K562 (cell line): ENCODE results near the gene ERC2. TPM values are rescaled to one million over a fixed set of nuclear protein-coding genes. Genes with fewer than 3 reads are reported as not detected.

ENCODE experiments used
- ATAC-seq: fragments of 200-7000 bp; cut with Tn5 transposase; 3 replicates; pipeline ENCODE4 v1.9.1; 2020; ENCODE audit warnings: moderate library complexity
- BruUV-seq: library from RNA; stranded (reverse); fragments of 400-500 nt; replicated peaks from 2 replicates; lab custom pipeline; 2021; lab: Mats Ljungman, UMichigan
- CTCF ChIA-PET: fragments of 300-600 bp; formaldehyde crosslinking; extraction: SDS; loops from one replicate; lab custom pipeline; 2021; ENCODE audit warnings: low intra/inter-chr PET ratio; lab: Yijun Ruan, JAX
- POLR2A ChIA-PET: fragments of 300-600, 350-650 bp; sonication (Branson Sonifier 250); formaldehyde crosslinking; extraction: SDS; loops from one replicate; lab custom pipeline; 2021; ENCODE audit warnings: antibody characterized with exemption, inconsistent platforms; lab: Yijun Ruan, JAX
- DNase-seq, 4 experiments: peaks; one replicate each; pipeline versions ENCODE4 v3.0.0 to v3.0.0-alpha.2; 2011 to 2018; ENCODE audit warnings: low spot score in 3 of 4, mixed read lengths in 3 of 4; ENCODE audit errors: extremely low read depth in 1 of 4
- FAIRE-seq: peaks from 2 replicates; lab custom pipeline; 2011; peaks lifted over from hg19 to GRCh38; lab: Jason Lieb, UNC
- H2AFZ ChIP-seq: 2 replicates; pipeline ENCODE4 v1.6.0; 2011; ENCODE audit warnings: low read depth, low read length, control low read depth, inconsistent platforms
- H3K27ac ChIP-seq: fragments of 200-600 bp; 3 replicates; pipeline ENCODE4 v1.8.0; 2011; ENCODE audit warnings: low read depth, mild to moderate bottlenecking, control low read depth, inconsistent platforms, low read length, moderate library complexity, mixed read lengths; ENCODE audit errors: extremely low read depth
- H3K27me3 ChIP-seq, 2 experiments: fragments of 300-600 bp in 1 of 2; 2 replicates in 1 of 2; 3 replicates in 1 of 2; pipeline versions ENCODE4 v1.6.0 to v1.8.0; 2011; ENCODE audit warnings: inconsistent platforms in 2 of 2, low read length in 2 of 2, mild to moderate bottlenecking in 1 of 2, mixed read lengths in 1 of 2, moderate library complexity in 1 of 2; ENCODE audit not compliant: control insufficient read depth in 2 of 2, insufficient read depth in 2 of 2
- H3K36me3 ChIP-seq: fragments of 300-600 bp; 3 replicates; pipeline ENCODE4 v1.8.0; 2011; ENCODE audit warnings: mild to moderate bottlenecking, low read length, inconsistent platforms; ENCODE audit not compliant: control insufficient read depth, insufficient read depth
- H3K4me1 ChIP-seq, 2 experiments: fragments of 200-600 bp in 1 of 2; replicated peaks in 1 of 2; 2 replicates in 1 of 2; 3 replicates in 1 of 2; pipeline versions ENCODE4 v1.5.1 to v1.8.0; 2011; ENCODE audit warnings: inconsistent platforms in 2 of 2, low read length in 2 of 2, mild to moderate bottlenecking in 1 of 2, mixed read lengths in 1 of 2, moderate library complexity in 1 of 2; ENCODE audit not compliant: control insufficient read depth in 2 of 2, insufficient read depth in 2 of 2
- H3K4me2 ChIP-seq: 2 replicates; pipeline ENCODE4 v1.6.1; 2011; ENCODE audit warnings: low read length, control low read depth, inconsistent platforms, mixed read lengths; ENCODE audit not compliant: insufficient read depth
- H3K4me3 ChIP-seq: fragments of 200-600 bp; sonication (generic), shearing (Covaris generic); 2 replicates; pipeline ENCODE4 v1.5.1; 2016; ENCODE audit warnings: control low read depth, inconsistent platforms
- H3K79me2 ChIP-seq: fragments of 200-600 bp; 3 replicates; pipeline ENCODE4 v1.8.0; 2011; ENCODE audit warnings: low read length, inconsistent platforms; ENCODE audit not compliant: control insufficient read depth, insufficient read depth
- H3K9ac ChIP-seq, 2 experiments: 2 replicates each; pipeline versions ENCODE4 v1.6.0 to v1.6.1; 2011; ENCODE audit warnings: low read depth in 2 of 2, low read length in 2 of 2, control low read depth in 1 of 2, inconsistent platforms in 1 of 2, mild to moderate bottlenecking in 1 of 2, mixed read lengths in 1 of 2; ENCODE audit not compliant: insufficient read depth in 1 of 2
- H3K9me1 ChIP-seq: one replicate; pipeline ENCODE4 v1.6.0; 2011; ENCODE audit warnings: inconsistent platforms, mild to moderate bottlenecking, low read length, moderate library complexity; ENCODE audit not compliant: control insufficient read depth, insufficient read depth
- H3K9me3 ChIP-seq: replicated peaks from 2 replicates; pipeline ENCODE4 v1.5.1; 2011; ENCODE audit warnings: low read depth, low read length, inconsistent platforms; ENCODE audit not compliant: control insufficient read depth, insufficient read depth
- H4K20me1 ChIP-seq: replicated peaks from 2 replicates; pipeline ENCODE4 v1.6.1; 2011; ENCODE audit warnings: low read length, inconsistent platforms, mixed read lengths; ENCODE audit not compliant: control insufficient read depth, insufficient read depth
- C11orf30 ChIP-seq: fragments of 450-650 bp; IDR thresholded peaks from 2 replicates; pipeline ENCODE4 v1.6.1; 2016; ENCODE audit warnings: low read depth, mild to moderate bottlenecking
- CUX1 ChIP-seq: fragments of 200-800 bp; sonication (Bioruptor generic); IDR thresholded peaks from 2 replicates; pipeline ENCODE4 v1.6.1; 2016; ENCODE audit warnings: missing genetic modification characterization, missing compliant biosample characterization
- DLX4 ChIP-seq: fragments of 250-450 bp; sonication (Bioruptor Pico); IDR thresholded peaks from 2 replicates; pipeline ENCODE4 v1.6.1; 2021; ENCODE audit warnings: mild to moderate bottlenecking
- NR2F6 ChIP-seq: fragments of 450-650 bp; formaldehyde crosslinking; IDR thresholded peaks from 2 replicates; pipeline ENCODE4 v1.4.0; 2020; ENCODE audit warnings: mild to moderate bottlenecking
- RFX1 ChIP-seq: fragments of 450-650 bp; IDR thresholded peaks from 2 replicates; pipeline ENCODE4 v1.6.1; 2016; ENCODE audit warnings: mild to moderate bottlenecking, moderate library complexity
- TBL1XR1 ChIP-seq, 2 experiments: IDR thresholded peaks; 2 replicates each; pipeline ENCODE4 v1.6.1; 2012; ENCODE audit warnings: improper control_type of control experiment in 2 of 2, low read length in 2 of 2, mild to moderate bottlenecking in 1 of 2
- U2AF1 ChIP-seq: fragments of 200-400 bp; formaldehyde crosslinking; optimal IDR thresholded peaks from 2 replicates; pipeline ENCODE3; 2017; ENCODE audit warnings: mild to moderate bottlenecking, low read depth, low read length, moderate library complexity
- U2AF2 ChIP-seq: fragments of 200-400 bp; formaldehyde crosslinking; optimal IDR thresholded peaks from 2 replicates; pipeline ENCODE3; 2017; ENCODE audit warnings: low read depth, mild to moderate bottlenecking, low read length
- ZBED1 ChIP-seq: IDR thresholded peaks from 2 replicates; pipeline ENCODE4 v1.6.1; 2014
- ZNF79 ChIP-seq: fragments of 250-450 bp; sonication (Bioruptor Pico); IDR thresholded peaks from 2 replicates; pipeline ENCODE4 v1.4.0; 2020; ENCODE audit warnings: low read depth, mild to moderate bottlenecking, moderate library complexity
- WGBS: fragments of 100-300 bp; shearing (Covaris generic); methylation state at CpG from one replicate; pipeline ENCODE4 v1.1.6; 2016; ENCODE audit warnings: low coverage, mixed read lengths; ENCODE audit not compliant: insufficient coverage; ENCODE audit errors: missing lambda C conversion rate; 5-methylcytosine and 5-hydroxymethylcytosine counted together
- in situ Hi-C: fragments of 300-500 bp; cut with MboI; formaldehyde crosslinking; loops from 4 replicates; pipeline ENCODE4 v1.15.0; 2018; ENCODE audit warnings: inconsistent platforms, mixed read lengths
- intact Hi-C: fragments of 100-400 bp; cut with micrococcal nuclease; formaldehyde crosslinking; loops from 2 replicates; pipeline ENCODE4 v1.14.2; 2022
- polyA plus RNA-seq, 8 experiments: library from polyadenylated mRNA; depleted of rRNA in 4 of 8; stranded (reverse) in 5 of 8; unstranded in 3 of 8; fragments of >200 nt; fragmentation: Nextera tagmentation in 2 of 8; fragmentation: Illumina TruSeq in 1 of 8; extraction: Ambion mirVana in 2 of 8; extraction: Trizol in 1 of 8; gene quantifications; 2 replicates each; pipeline versions ENCODE4 v1.2.1 to v1.2.3, GENCODE V29; 2011 to 2014; ENCODE audit warnings: inconsistent platforms in 1 of 8, missing spikeins in 1 of 8
- total RNA-seq, 7 experiments: library from RNA; depleted of rRNA in 6 of 7; stranded (reverse); fragments of >200 nt in 6 of 7; fragmentation: Illumina TruSeq in 2 of 7; extraction: Trizol in 2 of 7; gene quantifications; 2 replicates each; pipeline versions ENCODE4 v1.2.1 to v1.2.3, GENCODE V29; 2011 to 2021; ENCODE audit warnings: low replicate concordance in 1 of 7

ERC2 gene
- total and polyA plus RNA-seq, 9 of the 15 experiments (the other 6 are each of a cell fraction or from before 2014, with no cell fraction given), result 0.04 to 0.18 (median 0.07) TPM; not detected in 2

GRCh38 chr3:56205406-56205805 is 262.9 kb downstream of the ERC2 start (continued):
- TF ChIP-seq CUX1 (CRISPR knock-in tag) (no peak), U2AF2 (no peak)
- TF ChIP-seq, all 486 proteins: peak for 0

- no TSS peak for BruUV-seq
- Histone ChIP-seq H3K4me1 (no peaks in the 10 kb centered on the region), H3K36me3 (no peaks in the 10 kb centered on the region), H3K79me2 (no peaks in the 10 kb centered on the region), H2AFZ (no peak overlapping the region), H3K9me3 (no peaks in the 10 kb centered on the region), H3K4me2 (no peak overlapping the region), H3K27me3 (no peaks in the 10 kb centered on the region), H3K27ac (no peak overlapping the region), H3K9me1 (no peaks in the 10 kb centered on the region), H3K4me3 (no peak overlapping the region), H4K20me1 (no peaks in the 10 kb centered on the region), H3K9ac (no peak overlapping the region)
- in situ Hi-C loops, result no loop called here
- intact Hi-C loops, result no loop called here
- FAIRE-seq (no peak), DNase-seq (no peak), ATAC-seq (no peak)
- WGBS, result 0% methylated on average over 4 of the region's 4 CpGs
- POLR2A ChIA-PET, result no interaction called here
- CTCF ChIA-PET, result no interaction called here
- TF ChIP-seq C11orf30 (no peak), DLX4 (no peak), U2AF1 (no peak), TBL1XR1 (IDR thresholded peaks at IDR 0.05; ENCODE audit: low read length in 2 of 2) (no peak), ZNF79 (CRISPR knock-in tag) (no peak), NR2F6 (CRISPR knock-in tag) (no peak), ZBED1 (no peak), RFX1 (no peak)
These were observed 265.3 kb downstream of the ERC2 start for GRCh38 chr3:56202997-56203396.
